Activated gamma-delta T cell (primary cell): Measurements from ENCODE around the gene GIMAP8.

Experiments
- DNase-seq: peaks from one replicate; lab custom pipeline; 2025; lab: John Stamatoyannopoulos, UW

The GIMAP8 gene

GRCh38 chr7:150411606-150412005 is 38.8 kb upstream of the GIMAP8 start:
- no peak for DNase-seq

GRCh38 chr7:150412016-150412415 is 38.4 kb upstream of the GIMAP8 start:
- no peak for DNase-seq

DNA sequence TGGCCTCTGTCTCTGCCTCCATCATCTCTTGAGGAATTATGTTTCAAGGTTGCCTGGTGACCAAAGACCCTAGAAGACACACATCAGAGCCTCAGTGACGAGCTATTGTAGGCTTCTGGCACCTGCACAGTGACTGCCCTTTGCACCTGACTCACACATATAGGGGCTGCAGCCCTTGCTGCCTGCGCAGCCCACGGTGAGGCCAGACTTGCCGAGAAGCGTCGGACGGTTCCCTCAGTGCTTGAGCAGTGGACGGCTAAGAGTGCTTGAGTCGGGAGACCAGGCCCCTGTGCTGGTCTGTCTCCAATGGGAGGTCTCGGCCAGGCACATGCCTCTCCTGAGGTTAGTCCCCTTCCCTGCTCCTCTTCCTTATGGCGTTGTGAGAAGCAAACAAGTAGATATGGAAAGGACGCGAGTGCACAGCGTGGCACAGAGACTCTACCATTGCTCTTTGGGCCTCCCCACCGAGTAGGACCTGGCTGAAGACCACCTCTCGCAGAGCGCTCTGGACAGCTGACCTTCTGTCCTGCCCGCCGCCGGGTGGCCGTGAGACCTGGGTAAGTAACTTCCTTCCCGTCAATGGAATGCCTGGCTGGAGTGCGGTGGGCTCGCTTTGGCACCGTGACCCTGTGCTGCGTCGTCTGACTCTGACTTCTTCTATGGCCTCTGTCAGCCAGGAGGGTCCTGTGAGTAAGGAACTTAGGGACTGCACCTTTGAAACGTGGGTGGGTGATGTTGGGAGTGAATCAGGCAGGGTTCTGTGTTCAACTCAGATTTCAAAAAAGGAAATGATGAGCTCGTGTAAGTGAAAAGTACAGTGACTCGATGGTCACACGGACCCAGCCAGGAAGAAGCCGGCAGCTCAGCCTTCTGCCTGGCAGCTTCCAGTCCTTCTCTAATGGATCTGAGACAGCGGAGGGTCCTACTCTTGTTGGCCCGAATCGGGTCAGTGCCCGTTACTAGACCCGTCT is 37.6 kb upstream of the GIMAP8 start:
- DNase-seq = no peak

- DNase-seq = no peak
These were observed 36.8 kb upstream of the GIMAP8 start for GRCh38 chr7:150413640-150414081.

GRCh38 chr7:150415161-150416153 is 35.0 kb upstream of the GIMAP8 start:
- DNase-seq = no peak

DNA sequence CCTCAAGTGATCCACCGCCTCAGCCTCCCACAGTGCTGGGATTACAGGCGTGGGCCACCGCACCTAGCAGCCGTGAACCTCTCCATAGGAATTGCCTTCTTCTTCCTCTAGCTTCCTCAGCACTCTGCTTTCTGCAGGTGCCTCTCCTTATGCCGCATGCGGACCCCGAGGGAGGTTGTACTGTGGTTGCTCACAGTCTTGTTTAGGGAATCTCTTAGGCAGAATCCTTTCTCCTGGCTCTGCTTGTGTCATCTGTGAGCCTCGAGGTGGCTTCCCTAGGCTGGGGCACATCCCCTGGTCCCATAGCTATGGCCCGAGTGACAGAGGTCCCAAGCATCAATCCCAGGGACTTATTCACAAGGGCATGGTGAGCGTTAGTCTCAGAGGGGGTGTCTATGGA is 33.2 kb upstream of the GIMAP8 start:
- no peak for DNase-seq

DNA sequence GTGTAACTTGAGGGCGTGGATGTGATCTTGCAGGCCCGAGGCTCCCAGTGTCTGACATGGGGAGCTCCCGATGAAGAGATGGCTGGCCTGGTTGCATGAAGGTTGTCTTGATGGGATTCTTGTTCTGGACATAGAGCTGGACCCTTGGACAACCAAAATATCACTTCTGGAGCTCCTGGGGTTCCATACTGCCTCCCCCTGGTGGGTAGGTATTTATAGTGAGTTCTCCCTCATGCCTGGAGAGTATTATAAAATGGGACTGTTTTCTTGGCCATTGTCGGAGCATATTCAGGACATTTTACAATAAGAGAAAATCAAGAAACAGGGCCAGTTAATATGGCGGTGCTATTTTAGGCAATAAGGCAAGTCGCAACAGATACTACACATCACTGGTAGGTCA is 32.6 kb upstream of the GIMAP8 start:
- DNase-seq = no peak

DNA sequence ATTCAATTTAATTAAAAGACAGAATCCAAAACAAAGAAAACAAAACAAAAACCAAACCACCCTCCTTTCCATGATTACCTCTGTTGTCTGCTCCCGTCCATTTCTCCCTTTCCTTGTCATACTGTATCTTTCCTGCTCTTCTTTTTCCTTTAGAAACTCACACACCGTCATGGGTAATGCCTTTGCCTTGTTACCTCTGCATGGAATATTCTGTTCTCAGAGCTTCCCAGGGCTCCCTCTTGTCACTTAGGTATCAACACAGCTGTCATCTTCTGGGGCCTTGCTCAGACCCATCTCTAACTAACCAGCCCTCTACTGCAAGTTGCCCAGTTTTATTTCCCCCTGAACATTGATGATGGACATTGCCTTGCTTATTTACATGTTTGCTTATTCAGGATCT is 30.2 kb upstream of the GIMAP8 start:
- DNase-seq = no peak

GRCh38 chr7:150420987-150421674 is 29.3 kb upstream of the GIMAP8 start:
- peak; percentile 40 for DNase-seq

- DNase-seq = no peak
These were observed 28.6 kb upstream of the GIMAP8 start for GRCh38 chr7:150421831-150422230.

GRCh38 chr7:150425670-150426069 is 24.8 kb upstream of the GIMAP8 start:
- DNase-seq = no peak

DNA sequence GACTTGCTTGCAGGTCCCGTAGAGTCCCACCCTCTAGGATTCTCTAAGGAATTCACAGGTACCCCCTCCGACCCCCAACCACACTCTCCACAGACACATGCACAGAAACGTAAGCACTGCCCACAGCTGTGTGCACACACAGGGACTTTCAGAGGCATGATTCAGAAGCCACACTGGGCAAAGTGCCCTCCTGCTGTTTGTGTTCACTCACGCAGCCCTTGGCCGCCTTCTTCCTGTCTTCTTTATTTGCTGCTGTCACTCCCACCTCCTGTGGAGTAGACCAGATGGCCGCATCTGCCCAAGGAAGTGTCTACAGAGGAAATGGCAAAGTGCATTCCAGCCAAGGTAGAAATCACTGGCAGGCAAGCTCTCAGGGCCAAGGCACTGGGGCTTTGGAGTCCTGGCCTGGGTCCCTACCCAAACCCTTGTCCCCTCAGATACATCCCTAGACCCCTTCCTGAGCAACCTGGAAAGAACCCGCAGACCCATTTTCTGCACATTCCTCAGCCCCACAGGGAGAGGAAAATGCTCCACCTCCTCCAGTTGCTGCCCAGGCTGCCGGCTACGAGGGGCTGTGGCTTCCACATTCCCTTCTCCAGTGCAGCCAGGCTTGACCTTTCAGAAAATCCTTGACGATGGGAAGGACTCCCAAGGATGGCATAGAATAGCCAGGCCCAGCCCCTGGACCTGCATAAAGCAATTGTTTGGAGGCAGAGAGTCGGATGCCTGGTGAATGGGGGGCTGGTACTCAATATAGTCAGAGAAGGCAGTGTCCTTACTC is 21.6 kb upstream of the GIMAP8 start:
- no peak for DNase-seq

DNA sequence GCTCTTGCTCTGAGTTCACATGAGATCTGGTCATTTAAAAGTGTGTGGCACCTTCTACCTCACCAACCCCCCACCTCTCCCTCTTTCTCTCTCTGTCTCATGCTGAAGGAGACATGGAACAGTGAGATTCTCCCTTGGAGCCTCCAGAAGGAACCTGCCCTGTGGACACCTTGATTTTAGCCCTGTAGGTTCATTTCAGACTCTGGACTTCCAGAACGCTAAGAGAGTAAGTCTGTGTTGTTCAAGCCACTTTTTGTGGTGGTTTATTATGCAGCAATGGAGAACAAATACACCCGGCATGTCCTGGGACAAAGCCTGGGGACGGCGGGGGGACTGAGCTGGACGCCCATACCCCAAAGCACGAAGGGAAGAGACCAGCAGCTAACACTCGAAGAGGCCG is 20.7 kb upstream of the GIMAP8 start:
- DNase-seq = no peak

DNA sequence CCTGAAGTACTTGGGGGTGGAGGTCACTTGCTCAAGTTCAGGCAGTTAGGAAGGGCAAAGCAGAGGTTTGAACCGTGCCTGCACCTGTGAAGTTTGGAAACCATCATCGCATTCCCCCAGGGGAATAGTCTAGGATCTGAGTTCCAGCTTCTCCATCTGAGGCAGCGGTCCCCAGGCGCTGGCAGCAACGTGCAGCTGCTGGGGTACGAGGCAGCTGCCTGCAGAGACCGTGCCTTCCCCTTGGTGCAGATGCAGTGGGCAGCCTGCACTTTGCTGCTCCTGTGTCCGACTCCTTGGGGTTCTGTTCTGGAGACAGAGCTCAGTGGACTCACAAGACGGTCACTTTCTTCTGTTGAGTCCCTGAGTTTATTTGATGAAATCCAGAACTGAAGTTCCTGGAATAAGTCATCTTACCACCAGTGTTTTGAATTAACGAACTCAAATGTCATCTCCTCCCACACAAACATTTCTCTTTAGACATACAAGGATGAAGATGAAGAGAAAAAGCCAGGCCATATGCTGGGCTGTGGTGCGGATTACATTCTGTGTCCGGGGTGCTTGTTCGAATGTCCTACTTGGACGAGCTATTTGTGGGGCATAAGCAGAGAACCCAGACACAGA is 19.9 kb upstream of the GIMAP8 start:
- no peak for DNase-seq

- DNase-seq = no peak
These were observed 18.4 kb upstream of the GIMAP8 start for GRCh38 chr7:150431839-150432658.

GRCh38 chr7:150432915-150433892 is 17.2 kb upstream of the GIMAP8 start:
- DNase-seq = no peak

DNA sequence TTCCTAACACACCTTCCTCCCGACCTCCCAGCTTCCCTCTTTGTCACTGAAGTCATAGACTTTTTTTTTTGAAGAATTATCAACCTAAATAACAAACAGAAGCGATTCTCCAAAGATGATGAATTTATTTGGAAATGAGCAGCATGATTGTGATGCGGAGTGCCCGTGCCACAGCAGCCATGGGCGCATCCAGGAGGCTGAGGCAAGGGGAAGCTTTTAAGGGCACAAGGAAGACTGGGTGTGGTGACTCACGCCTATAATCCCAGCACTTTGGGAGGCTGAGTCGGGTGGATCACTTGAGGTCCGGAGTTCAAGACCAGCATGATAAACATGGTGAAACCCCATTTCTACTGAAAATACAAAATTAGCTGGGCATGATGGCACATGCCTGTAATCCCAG is 16.2 kb upstream of the GIMAP8 start:
- no peak for DNase-seq

- no peak for DNase-seq
These were observed 15.4 kb upstream of the GIMAP8 start for GRCh38 chr7:150435047-150435389.
